ENCODE results near the gene CDC42BPB.

DNA sequence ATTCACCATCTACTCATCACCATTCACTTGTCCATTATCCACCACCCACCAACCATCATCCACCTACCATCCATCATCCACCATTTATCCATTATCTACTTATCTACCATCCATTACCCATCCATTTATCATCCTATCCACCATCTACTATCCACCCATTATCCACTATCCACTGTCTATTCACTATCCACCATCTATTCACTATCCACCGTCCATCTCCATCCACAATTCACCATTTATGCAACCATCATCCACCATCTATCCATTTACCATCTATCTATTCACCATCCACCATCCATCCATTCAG lies 136.4 kb downstream of the CDC42BPB start:
- no peak for TF ChIP-seq CTCF (IDR thresholded peaks at IDR 0.05)
- TF ChIP-seq POLR2A (IDR thresholded peaks at IDR 0.05), result no peak

All from lower leg skin (tissue), 3 donors.